Activated CD4-positive, alpha-beta T cell treated with anti-CD3 and anti-CD28 coated beads, Interleukin-2, Interleukin-6, amounts not matched to agents 100 ng/mL and 50 ng/mL, durations not matched to agents 16 hours and 8 hours (primary cell): ENCODE data around the gene PRDM2.
"Not testable (repeated sequence)": the region's sequence is repeated elsewhere in the genome, so short reads cannot be mapped to it uniquely, and the experiment has no call there.

ENCODE experiments used
- DNase-seq: peaks from one replicate; pipeline ENCODE4 v3.0.0-alpha.2; 2020

PRDM2 gene

GRCh38 chr1:13699936-13700520, at the start of gene PRDM2:
PRDM2 (plus strand) TSS chr1:13700188; CDS start chr1:13715606, 15,418 bp downstream.
- peak; percentile 63 for DNase-seq

GRCh38 chr1:13651279-13651678, 48.7 kb upstream of the PRDM2 start:
- DNase-seq = no peak

GRCh38 chr1:13652238-13652637, 47.8 kb upstream of the PRDM2 start:
- no peak for DNase-seq

GRCh38 chr1:13661539-13661938, 38.4 kb upstream of the PRDM2 start:
- DNase-seq = no peak

- no peak for DNase-seq
Measured at GRCh38 chr1:13662493-13662892, 37.5 kb upstream of the PRDM2 start.

- DNase-seq = no peak
Measured at GRCh38 chr1:13663969-13664368, 36.0 kb upstream of the PRDM2 start.

GRCh38 chr1:13664451-13664850, 35.5 kb upstream of the PRDM2 start:
- peak; percentile 10 for DNase-seq

GRCh38 chr1:13666317-13666716, 33.7 kb upstream of the PRDM2 start:
- DNase-seq = no peak

- no peak for DNase-seq
Measured at GRCh38 chr1:13667691-13668090, 32.3 kb upstream of the PRDM2 start.

- DNase-seq = no peak
Measured at GRCh38 chr1:13674377-13674776, 25.6 kb upstream of the PRDM2 start.

GRCh38 chr1:13675151-13675651, 24.8 kb upstream of the PRDM2 start:
- no peak for DNase-seq

GRCh38 chr1:13677896-13678295, 22.1 kb upstream of the PRDM2 start:
- no peak for DNase-seq

- DNase-seq = no peak
Measured at GRCh38 chr1:13679651-13680050, 20.3 kb upstream of the PRDM2 start.

GRCh38 chr1:13680609-13681008, 19.4 kb upstream of the PRDM2 start:
- DNase-seq = not testable (repeated sequence)

- no peak for DNase-seq
Measured at GRCh38 chr1:13681921-13682320, 18.1 kb upstream of the PRDM2 start.

GRCh38 chr1:13682444-13682843, 17.5 kb upstream of the PRDM2 start:
- no peak for DNase-seq

GRCh38 chr1:13683206-13683605, 16.8 kb upstream of the PRDM2 start:
- DNase-seq = no peak

GRCh38 chr1:13687151-13687715, 12.8 kb upstream of the PRDM2 start:
- no peak for DNase-seq

- DNase-seq = not testable (repeated sequence)
Measured at GRCh38 chr1:13693094-13693493, 6.9 kb upstream of the PRDM2 start.

- no peak for DNase-seq
Measured at GRCh38 chr1:13694886-13695684, 4.9 kb upstream of the PRDM2 start.

GRCh38 chr1:13697738-13698137, 2.2 kb upstream of the PRDM2 start:
- no peak for DNase-seq

- DNase-seq = no peak
Measured at GRCh38 chr1:13699510-13699909, 478 bp upstream of the PRDM2 start.

- peak; percentile 43 for DNase-seq
Measured at GRCh38 chr1:13700521-13701270, 708 bp downstream of the PRDM2 start.
